ENCODE measurements around the gene CBX8. TPM values are rescaled to one million over a fixed set of nuclear protein-coding genes. Genes with fewer than 3 reads are reported as not detected.

CBX8 gene
- total and polyA plus RNA-seq, 2 of the 13 experiments (the other 11 are each of a cell fraction or from before 2014, with no cell fraction given): 0.34 to 12.6 TPM

GRCh38 chr17:79811011-79811867, 14.4 kb upstream of the CBX8 start (continued):
- TF ChIP-seq PRDM10 (CRISPR knock-in tag; IDR thresholded peaks at IDR 0.05; ENCODE audit: low read depth): 0 out of 2 replicates have a peak, but pooled peaks have one; percentile 15
- TF ChIP-seq ZNF639 (CRISPR knock-in tag; conservative IDR thresholded peaks at IDR 0.05): no peak
- TF ChIP-seq ZNF776 (CRISPR knock-in tag; IDR thresholded peaks at IDR 0.05): no peak
- no peak for TF ChIP-seq GTF3A (CRISPR knock-in tag; conservative IDR thresholded peaks at IDR 0.05)
- no peak for TF ChIP-seq KLF11 (CRISPR knock-in tag; IDR thresholded peaks at IDR 0.05)
- TF ChIP-seq PHF5A (CRISPR knock-in tag; IDR thresholded peaks at IDR 0.05; ENCODE audit: low read depth, unreplicated experiment): peak; percentile 70
- TF ChIP-seq ZNF740 (CRISPR knock-in tag; IDR thresholded peaks at IDR 0.05): peak; percentile 84; the same call in 1 of the 2 replicates
- peak; percentile 84; the same call in 1 of the 2 replicates for TF ChIP-seq ZGPAT (CRISPR knock-in tag; IDR thresholded peaks at IDR 0.05)
- TF ChIP-seq ZNF160 (CRISPR knock-in tag; IDR thresholded peaks at IDR 0.05): no peak; the same call in 1 of the 2 replicates
- no peak; the same call in 1 of the 2 replicates for TF ChIP-seq ZNF788 (CRISPR knock-in tag; IDR thresholded peaks at IDR 0.05; ENCODE audit: borderline replicate concordance)
- no peak for TF ChIP-seq POLR2AphosphoS2 (IDR thresholded peaks at IDR 0.05; ENCODE audit: low read depth, low read length)
- no peak for TF ChIP-seq ZNF484 (CRISPR knock-in tag; IDR thresholded peaks at IDR 0.05; ENCODE audit: borderline replicate concordance, low read depth)
- no peak for TF ChIP-seq ZNF263 (CRISPR knock-in tag; IDR thresholded peaks at IDR 0.05)
- no peak for TF ChIP-seq ZNF597 (CRISPR knock-in tag; IDR thresholded peaks at IDR 0.05)
- no peak for TF ChIP-seq ZSCAN12 (CRISPR knock-in tag; IDR thresholded peaks at IDR 0.05)
- peak; percentile 24 for TF ChIP-seq CBX1 (IDR thresholded peaks at IDR 0.05; ENCODE audit: low read depth)
- TF ChIP-seq CSRNP1 (CRISPR knock-in tag; IDR thresholded peaks at IDR 0.05): no peak
- peak; percentile 74 for TF ChIP-seq HOXA5 (CRISPR knock-in tag; IDR thresholded peaks at IDR 0.05)
- peak; percentile 68; the same call in 1 of the 2 replicates for TF ChIP-seq TOPORS (CRISPR knock-in tag; IDR thresholded peaks at IDR 0.05)

Measured in HepG2 (cell line).